DOHH2 (cell line): ENCODE results near the gene ROR1.

ENCODE experiments used
- H3F3A ChIP-seq: fragments of 200-600 bp; sonication (generic), shearing (Covaris generic); 2 replicates; pipeline ENCODE4 v1.6.0; 2016; ENCODE audit warnings: antibody characterized with exemption, mild to moderate bottlenecking; ENCODE audit not compliant: control insufficient read depth, insufficient read depth
- H3K27ac ChIP-seq: fragments of 200-600 bp; sonication (generic); 2 replicates; pipeline ENCODE4 v1.5.1; 2014; ENCODE audit warnings: low read depth, mild to moderate bottlenecking, low read length, moderate library complexity
- H3K27me3 ChIP-seq: fragments of 200-600 bp; sonication (generic); 2 replicates; pipeline ENCODE4 v1.6.1; 2014; ENCODE audit warnings: mild to moderate bottlenecking, low read length, mixed read lengths; ENCODE audit not compliant: control insufficient read depth
- H3K36me3 ChIP-seq: fragments of 200-600 bp; sonication (generic); 2 replicates; pipeline ENCODE4 v1.6.1; 2014; ENCODE audit warnings: mild to moderate bottlenecking, low read length, moderate library complexity, mixed read lengths; ENCODE audit not compliant: control insufficient read depth
- H3K4me1 ChIP-seq: fragments of 200-600 bp; sonication (generic); 2 replicates; pipeline ENCODE4 v1.6.1; 2014; ENCODE audit warnings: mild to moderate bottlenecking, low read length, mixed read lengths; ENCODE audit not compliant: control insufficient read depth
- H3K4me2 ChIP-seq: fragments of 200-600 bp; sonication (generic); 2 replicates; pipeline ENCODE4 v1.6.0; 2014; ENCODE audit warnings: mild to moderate bottlenecking, low read length, moderate library complexity
- H3K4me3 ChIP-seq: fragments of 200-600 bp; sonication (generic); 2 replicates; pipeline ENCODE4 v1.5.1; 2014; ENCODE audit warnings: mild to moderate bottlenecking, low read length, mixed read lengths
- H3K79me2 ChIP-seq: fragments of 200-600 bp; sonication (generic); 2 replicates; pipeline ENCODE4 v1.6.1; 2014; ENCODE audit warnings: mild to moderate bottlenecking, low read length, mixed read lengths; ENCODE audit not compliant: control insufficient read depth
- H3K9me2 ChIP-seq: fragments of 200-600 bp; sonication (generic); replicated peaks from 2 replicates; pipeline ENCODE4 v1.6.1; 2014; ENCODE audit warnings: mild to moderate bottlenecking, low read length, mixed read lengths; ENCODE audit not compliant: control insufficient read depth
- H3K9me3 ChIP-seq: fragments of 200-600 bp; sonication (generic); 2 replicates; pipeline ENCODE4 v1.6.1; 2014; ENCODE audit warnings: antibody characterized with exemption, low read length, mixed read lengths; ENCODE audit not compliant: control insufficient read depth, insufficient read depth
- H4K20me1 ChIP-seq: fragments of 200-600 bp; sonication (generic); 2 replicates; pipeline ENCODE4 v1.6.0; 2014; ENCODE audit warnings: low read depth, mild to moderate bottlenecking, antibody characterized with exemption, low read length, moderate library complexity; ENCODE audit not compliant: control insufficient read depth, insufficient read depth
- EZH2phosphoT487 ChIP-seq: fragments of 200-600 bp; sonication (generic); IDR thresholded peaks from 2 replicates; pipeline ENCODE4 v1.6.1; 2017; ENCODE audit warnings: borderline replicate concordance, mild to moderate bottlenecking, antibody characterized with exemption, low read length, moderate library complexity, mixed read lengths
- TF ChIP-seq, protein P1 (sequence below): fragments of 200-600 bp; sonication (generic); IDR thresholded peaks from one replicate; pipeline ENCODE4 v1.5.1; 2014; ENCODE audit warnings: antibody characterized with exemption, mild to moderate bottlenecking, low read depth, low read length; ENCODE audit not compliant: poor library complexity, severe bottlenecking

ROR1 gene

DNA sequence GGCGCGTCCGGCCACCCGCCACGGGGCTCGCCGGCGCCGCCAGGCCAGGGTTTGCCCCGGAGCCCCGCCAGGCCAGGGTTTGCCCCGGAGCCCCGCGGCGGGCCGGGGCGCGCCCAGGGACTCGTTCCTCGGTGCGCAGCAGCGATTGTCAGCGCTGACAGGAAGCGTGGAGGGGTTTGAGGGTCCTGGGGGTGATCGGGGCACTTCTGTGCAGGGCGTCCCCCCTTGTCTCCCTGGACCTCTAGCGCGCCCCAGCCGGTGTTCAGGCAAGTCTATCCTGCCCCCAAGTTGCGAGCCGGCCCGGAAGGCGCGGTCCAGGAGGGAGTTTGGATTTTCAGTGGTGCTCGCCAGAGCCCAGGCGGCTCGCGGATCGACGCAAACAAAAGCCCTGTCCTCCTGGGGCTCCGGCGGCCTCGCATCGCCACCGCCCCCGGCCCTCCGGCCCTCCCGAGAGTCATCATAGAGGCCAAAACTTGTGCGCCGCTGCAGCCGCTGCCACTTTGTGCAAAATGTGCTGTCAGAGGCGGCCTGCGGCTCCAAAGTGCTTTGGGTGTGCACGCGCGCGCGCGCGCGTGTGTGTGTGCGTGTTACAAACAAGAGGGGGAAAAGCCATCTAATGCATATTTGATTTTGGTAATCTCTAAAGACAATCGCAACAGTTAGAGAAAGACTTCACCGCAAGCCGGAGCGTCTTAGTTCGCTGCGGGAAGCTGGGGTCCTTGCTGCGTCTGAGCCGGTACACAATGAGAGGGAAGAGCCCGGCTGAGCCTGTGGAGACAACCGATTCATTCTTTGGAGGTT, 1.0 kb downstream of the ROR1 start:
- no peaks in the 10 kb centered on the region for H3K79me2 ChIP-seq
- H3K27me3 ChIP-seq: no peaks in the 10 kb centered on the region
- no peaks in the 10 kb centered on the region for H3K9me3 ChIP-seq
- no peak overlapping the region for H3K4me3 ChIP-seq
- H3F3A ChIP-seq: no peaks in the 10 kb centered on the region
- H3K36me3 ChIP-seq: no peaks in the 10 kb centered on the region
- TF ChIP-seq EZH2phosphoT487: no peak
- TF ChIP-seq, protein P1, sequence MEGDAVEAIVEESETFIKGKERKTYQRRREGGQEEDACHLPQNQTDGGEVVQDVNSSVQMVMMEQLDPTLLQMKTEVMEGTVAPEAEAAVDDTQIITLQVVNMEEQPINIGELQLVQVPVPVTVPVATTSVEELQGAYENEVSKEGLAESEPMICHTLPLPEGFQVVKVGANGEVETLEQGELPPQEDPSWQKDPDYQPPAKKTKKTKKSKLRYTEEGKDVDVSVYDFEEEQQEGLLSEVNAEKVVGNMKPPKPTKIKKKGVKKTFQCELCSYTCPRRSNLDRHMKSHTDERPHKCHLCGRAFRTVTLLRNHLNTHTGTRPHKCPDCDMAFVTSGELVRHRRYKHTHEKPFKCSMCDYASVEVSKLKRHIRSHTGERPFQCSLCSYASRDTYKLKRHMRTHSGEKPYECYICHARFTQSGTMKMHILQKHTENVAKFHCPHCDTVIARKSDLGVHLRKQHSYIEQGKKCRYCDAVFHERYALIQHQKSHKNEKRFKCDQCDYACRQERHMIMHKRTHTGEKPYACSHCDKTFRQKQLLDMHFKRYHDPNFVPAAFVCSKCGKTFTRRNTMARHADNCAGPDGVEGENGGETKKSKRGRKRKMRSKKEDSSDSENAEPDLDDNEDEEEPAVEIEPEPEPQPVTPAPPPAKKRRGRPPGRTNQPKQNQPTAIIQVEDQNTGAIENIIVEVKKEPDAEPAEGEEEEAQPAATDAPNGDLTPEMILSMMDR: no peak
- H4K20me1 ChIP-seq: no peaks in the 10 kb centered on the region
- no peak overlapping the region for H3K4me2 ChIP-seq
- no peak overlapping the region for H3K27ac ChIP-seq
- no peaks in the 10 kb centered on the region for H3K9me2 ChIP-seq
- peaks cover 13% of the 10 kb centered on the region for H3K4me1 ChIP-seq

DNA sequence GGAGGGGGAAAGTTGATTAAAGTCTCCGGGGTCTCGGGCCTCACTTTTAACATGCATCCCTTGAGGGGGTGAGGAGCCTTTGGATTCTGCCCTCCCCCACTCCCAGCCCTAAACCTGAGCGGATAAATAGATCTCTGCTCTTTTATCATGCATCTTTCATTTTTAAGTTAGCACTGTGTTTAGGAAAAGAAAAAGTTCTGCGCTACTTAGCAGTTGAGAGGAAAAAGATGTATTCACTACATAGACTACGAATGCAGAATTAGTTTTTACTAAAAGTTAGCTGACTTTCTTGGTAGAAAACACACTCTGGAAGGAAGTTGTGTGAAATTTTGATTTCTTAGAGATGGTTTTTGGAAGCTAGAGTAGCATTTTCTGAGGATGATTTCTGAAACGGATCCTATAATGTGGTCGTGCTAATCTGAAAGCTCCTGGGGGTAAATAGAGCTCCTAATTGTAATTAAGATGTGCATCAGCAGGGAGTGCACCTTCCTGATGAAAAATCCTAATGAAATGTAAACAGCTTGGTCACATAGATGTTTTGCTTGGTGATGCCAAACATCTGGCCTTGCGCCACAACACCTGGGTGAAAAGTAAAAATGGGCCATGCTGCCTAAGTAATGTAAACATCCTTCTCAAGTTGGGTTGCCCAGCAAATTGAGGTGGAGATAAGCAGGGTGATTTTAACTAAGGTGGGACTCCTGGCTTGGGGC, 1.8 kb downstream of the ROR1 start:
- Histone ChIP-seq H3K4me3 (no peak overlapping the region), H3K4me1 (peaks cover 13% of the 10 kb centered on the region), H3K9me2 (no peaks in the 10 kb centered on the region), H3K27ac (no peak overlapping the region), H3K79me2 (no peaks in the 10 kb centered on the region), H3K36me3 (no peaks in the 10 kb centered on the region), H3K4me2 (no peak overlapping the region), H3K9me3 (no peaks in the 10 kb centered on the region), H4K20me1 (no peaks in the 10 kb centered on the region), H3F3A (no peaks in the 10 kb centered on the region), H3K27me3 (no peaks in the 10 kb centered on the region)
- TF ChIP-seq, protein P1: no peak
- TF ChIP-seq EZH2phosphoT487: no peak

DNA sequence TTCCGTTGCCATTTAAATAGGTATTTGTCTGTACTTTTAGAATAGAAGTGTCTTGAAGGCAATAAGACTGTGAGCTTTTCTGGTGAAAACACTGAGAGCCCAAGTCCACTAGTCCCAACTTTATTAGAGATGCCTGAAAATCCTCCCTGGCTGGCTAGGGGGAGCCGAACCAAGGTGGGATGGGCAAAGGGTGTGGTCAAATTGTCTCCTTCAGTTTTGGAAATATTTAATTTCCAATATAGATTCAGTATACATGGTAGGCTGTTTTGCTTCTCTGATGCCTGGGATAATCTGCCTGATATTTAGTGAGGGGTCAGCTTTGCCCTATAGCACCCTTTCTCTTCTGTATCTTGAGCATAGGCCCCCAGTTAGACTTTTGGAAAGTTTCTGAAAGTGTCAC, 3.5 kb downstream of the ROR1 start:
- Histone ChIP-seq H3K27ac (no peak overlapping the region), H3K36me3 (no peaks in the 10 kb centered on the region), H3K4me1 (peaks cover 13% of the 10 kb centered on the region), H3K9me2 (no peaks in the 10 kb centered on the region), H3K4me3 (no peak overlapping the region), H3K4me2 (no peak overlapping the region), H3K9me3 (no peaks in the 10 kb centered on the region), H3K79me2 (no peaks in the 10 kb centered on the region), H3K27me3 (no peaks in the 10 kb centered on the region), H4K20me1 (no peaks in the 10 kb centered on the region), H3F3A (no peaks in the 10 kb centered on the region)
- TF ChIP-seq, protein P1: no peak
- TF ChIP-seq EZH2phosphoT487: no peak
